T-cell (primary cell): ENCODE measurements around the gene MAPKAPK2. TPM values are rescaled to one million over a fixed set of nuclear protein-coding genes. Genes with fewer than 3 reads are reported as not detected.

Experiments used
- ATAC-seq, 4 experiments: fragments of 200-7000 bp in 3 of 4; fragments of 150-1000 bp in 1 of 4; cut with Tn5 transposase; replicated peaks in 1 of 4; 1 replicate in 3 of 4; 2 replicates in 1 of 4; pipeline ENCODE4 v1.10.0; 2021; ENCODE audit warnings: moderate library complexity in 3 of 4, mild to moderate bottlenecking in 2 of 4, moderate number of reproducible peaks in 1 of 4
- CTCF ChIA-PET, 2 donors: fragments of 300-600 bp; sonication (Branson Sonifier 250); formaldehyde crosslinking; loops; one replicate each; lab custom pipeline; 2022; ENCODE audit warnings: antibody characterized with exemption in 2 of 2; lab: Charles Lee
- POLR2A ChIA-PET, 2 donors: fragments of 300-600 bp; sonication (Branson Sonifier 250); formaldehyde crosslinking; loops; one replicate each; lab custom pipeline; 2022; ENCODE audit warnings: antibody characterized with exemption in 2 of 2; lab: Charles Lee
- DNase-seq, 35 experiments: peaks; one replicate each; pipeline versions ENCODE4 v3.0.0 to v3.0.0-alpha.2; 2013 to 2023
- H3K27ac ChIP-seq: one replicate; pipeline ENCODE4 v1.5.1; 2013; ENCODE audit warnings: low read length
- H3K27me3 ChIP-seq, 2 experiments: replicated peaks in 1 of 2; 1 replicate in 1 of 2; 2 replicates in 1 of 2; pipeline versions ENCODE4 v1.6.1 to v1.7.0; 2013; ENCODE audit warnings: low read length in 1 of 2, mixed read lengths in 1 of 2; ENCODE audit not compliant: control insufficient read depth in 2 of 2, insufficient read depth in 2 of 2; ENCODE audit errors: extremely low read depth in 1 of 2
- H3K36me3 ChIP-seq, 2 donors: 1 replicate in 1 of 2; 2 replicates in 1 of 2; pipeline versions ENCODE4 v1.6.1 to v1.7.0; 2013; ENCODE audit warnings: low read length in 1 of 2; ENCODE audit not compliant: control insufficient read depth in 2 of 2, insufficient read depth in 1 of 2; ENCODE audit errors: extremely low read depth in 1 of 2
- H3K4me1 ChIP-seq, 2 experiments: 1 replicate in 1 of 2; 2 replicates in 1 of 2; pipeline versions ENCODE4 v1.6.1 to v1.7.0; 2013; ENCODE audit warnings: low read length in 2 of 2, mixed read lengths in 1 of 2; ENCODE audit not compliant: insufficient read depth in 2 of 2, control insufficient read depth in 1 of 2; ENCODE audit errors: extremely low read depth in 1 of 2
- H3K4me3 ChIP-seq, 2 donors: 1 replicate in 1 of 2; 2 replicates in 1 of 2; pipeline versions ENCODE4 v1.5.1 to v1.7.0; 2013; ENCODE audit warnings: mild to moderate bottlenecking in 2 of 2, low read length in 1 of 2, moderate library complexity in 1 of 2; ENCODE audit not compliant: control insufficient read depth in 1 of 2; ENCODE audit errors: extremely low read depth in 1 of 2
- H3K9me3 ChIP-seq: 2 replicates; pipeline ENCODE4 v1.7.0; 2013
- H3K27ac Mint-ChIP-seq, 2 donors: one replicate each; pipeline ENCODE4 v1.8.0; 2020 to 2021; ENCODE audit warnings: mild to moderate bottlenecking in 2 of 2, mixed read lengths in 2 of 2
- H3K27me3 Mint-ChIP-seq, 2 donors: one replicate each; pipeline ENCODE4 v1.8.0; 2021 to 2022; ENCODE audit warnings: mixed read lengths in 2 of 2
- H3K36me3 Mint-ChIP-seq: one replicate; pipeline ENCODE4 v1.8.0; 2021; ENCODE audit warnings: mixed read lengths
- H3K4me1 Mint-ChIP-seq, 3 donors: one replicate each; pipeline ENCODE4 v1.8.0; 2020 to 2022; ENCODE audit warnings: mixed read lengths in 3 of 3, mild to moderate bottlenecking in 1 of 3
- H3K4me3 Mint-ChIP-seq, 3 donors: one replicate each; pipeline ENCODE4 v1.8.0; 2020 to 2022; ENCODE audit warnings: mild to moderate bottlenecking in 3 of 3, mixed read lengths in 3 of 3, moderate library complexity in 3 of 3
- H3K9me3 Mint-ChIP-seq, 3 donors: one replicate each; pipeline ENCODE4 v1.8.0; 2020 to 2022; ENCODE audit warnings: mixed read lengths in 3 of 3
- WGBS: methylation state at CpG from one replicate; pipeline ENCODE4 v1.1.5; 2013; ENCODE audit warnings: missing lambda C conversion rate; ENCODE audit not compliant: insufficient coverage; 5-methylcytosine and 5-hydroxymethylcytosine counted together
- total RNA-seq, 35 experiments: library from RNA in 6 of 35; stranded (reverse) in 6 of 35; fragments of 120-200 nt in 1 of 35; gene quantifications; one replicate each; pipeline versions ENCODE4 v1.2.1 to v1.2.4 and lab custom pipeline; 2013 to 2026

Gene MAPKAPK2
- total RNA-seq, 5 donors from 2014 or later (not counting 1 experiment from before 2014, with no cell fraction given): 64.3 to 117 (median 78.4) TPM

DNA sequence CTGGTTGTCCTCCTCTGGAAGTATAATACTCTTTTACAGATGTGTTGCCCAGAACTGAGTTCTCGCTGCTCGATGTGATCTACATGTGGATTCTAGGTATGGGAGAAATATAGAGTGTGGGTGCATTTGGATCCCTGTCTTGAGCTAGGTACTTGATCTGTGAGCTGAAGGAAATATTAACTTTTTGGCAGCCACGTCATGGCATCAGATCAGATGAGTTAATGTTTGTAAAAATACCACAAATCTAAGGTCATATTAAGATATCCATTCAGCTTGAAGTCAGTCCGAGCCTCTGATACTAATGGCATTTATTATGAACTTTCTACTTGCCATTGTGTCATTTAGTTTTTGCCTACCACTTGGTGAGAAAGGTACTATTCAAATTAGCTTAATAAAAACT lies 24.6 kb downstream of the MAPKAPK2 start:
- H3K36me3 Mint-ChIP-seq: peaks cover 8% of the 10 kb centered on the region
- H3K27ac ChIP-seq: no peak overlapping the region
- H3K4me1 Mint-ChIP-seq: peaks cover 86 to 88% (median 88%) of the 10 kb centered on the region in 3 donors
- no peaks in the 10 kb centered on the region for H3K27me3 Mint-ChIP-seq
- ATAC-seq (no peak), DNase-seq (no peak)
- H3K9me3 ChIP-seq: no peaks in the 10 kb centered on the region
- CTCF ChIA-PET: interaction anchor here in 1 of 2 donors (1.1 to 1.4 kb wide), 3 partner anchors 15 to 26 kb away, joined by 3 to 4 read pairs (median 3); no protein-coding TSS in a partner anchor
- no peak overlapping the region for H3K27ac Mint-ChIP-seq
- H3K4me3 Mint-ChIP-seq: no peak overlapping the region
- no peaks in the 10 kb centered on the region for H3K36me3 ChIP-seq
- H3K4me1 ChIP-seq: peaks cover 29 to 61% of the 10 kb centered on the region in 2 experiments
- 100% methylated on average over 2 of the region's 4 CpGs for WGBS
- H3K9me3 Mint-ChIP-seq: no peaks in the 10 kb centered on the region
- H3K27me3 ChIP-seq: no peaks in the 10 kb centered on the region
- no peak overlapping the region for H3K4me3 ChIP-seq
- POLR2A ChIA-PET: interaction anchor here in 1 of 2 donors (1.0 kb wide), 1 partner anchor 18 kb away, joined by 7 read pairs; no protein-coding TSS in a partner anchor

DNA sequence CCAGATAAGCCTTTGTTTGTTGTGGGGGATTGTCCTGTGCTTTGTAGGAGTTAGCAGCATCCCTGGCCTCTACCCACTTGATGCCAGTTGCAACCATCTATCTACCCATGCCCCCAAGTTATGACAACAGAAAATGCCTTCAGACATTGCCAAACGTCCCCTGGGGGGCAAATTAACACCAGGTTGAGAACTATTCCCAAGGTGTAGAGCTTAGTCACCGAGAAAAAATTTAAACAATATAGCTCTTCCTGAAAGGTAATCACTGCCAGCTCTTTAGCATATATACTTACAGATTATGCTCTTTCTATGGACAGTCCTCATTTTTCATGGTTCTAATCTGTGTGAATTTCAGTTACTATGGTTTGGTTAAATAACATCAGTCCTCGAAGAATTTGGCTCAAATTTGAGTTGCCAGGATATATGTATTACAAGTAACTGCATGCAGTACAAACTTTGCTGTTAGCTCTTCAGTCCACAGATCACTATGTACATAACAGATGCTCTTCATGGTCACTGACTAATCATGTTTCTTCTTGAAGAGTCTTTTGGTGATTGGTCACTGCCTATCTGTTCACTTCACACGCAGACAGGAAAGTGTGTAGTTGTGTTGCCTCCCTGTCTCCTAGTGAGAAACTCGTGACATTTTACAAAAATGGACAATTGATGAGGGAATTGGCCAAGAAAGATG lies 25.2 kb downstream of the MAPKAPK2 start:
- no peaks in the 10 kb centered on the region for H3K9me3 ChIP-seq

DNA sequence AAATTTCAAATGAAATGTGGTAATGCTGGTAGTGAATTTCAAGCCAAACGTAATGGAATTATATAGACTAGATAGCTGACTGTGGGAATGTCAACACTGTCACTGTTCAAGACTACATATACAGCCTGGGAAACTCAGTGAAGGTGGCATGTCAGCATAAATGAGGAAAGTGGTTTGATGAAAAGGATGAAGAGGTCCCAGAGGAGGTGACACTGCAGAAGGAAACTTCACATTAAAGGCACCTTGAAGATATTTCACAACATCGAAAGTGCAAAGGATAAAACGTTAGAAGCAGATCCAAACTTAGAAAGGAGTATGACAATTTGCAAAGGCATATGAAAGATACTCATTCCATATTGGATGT lies 25.7 kb downstream of the MAPKAPK2 start:
- Histone ChIP-seq H3K9me3 (no peaks in the 10 kb centered on the region), H3K27me3 (no peaks in the 10 kb centered on the region), H3K27ac (no peak overlapping the region), H3K4me1 (peaks cover 26 to 61% of the 10 kb centered on the region in 2 experiments), H3K36me3 (no peaks in the 10 kb centered on the region), H3K4me3 (no peak overlapping the region)
- peaks cover 86 to 88% (median 88%) of the 10 kb centered on the region in 3 donors for H3K4me1 Mint-ChIP-seq
- ChIA-PET POLR2A (no interaction called here), CTCF (interaction anchor here in 1 of 2 donors (0.7 to 1.6 kb wide), 3 partner anchors 12 to 29 kb away, joined by 3 read pairs; no protein-coding TSS in a partner anchor)
- no peak overlapping the region for H3K4me3 Mint-ChIP-seq
- H3K27me3 Mint-ChIP-seq: no peaks in the 10 kb centered on the region
- H3K27ac Mint-ChIP-seq: peak overlapping the region; percentile 5 to 30
- DNase-seq (no peak), ATAC-seq (no peak)
- no peaks in the 10 kb centered on the region for H3K9me3 Mint-ChIP-seq
- no CpG with 5 or more reads among the region's 3 CpGs for WGBS
- H3K36me3 Mint-ChIP-seq: peaks cover 8% of the 10 kb centered on the region

More for the DNA sequence above, 25.2 kb downstream of the MAPKAPK2 start:
- Mint-ChIP-seq H3K4me1 (peaks cover 86 to 88% (median 88%) of the 10 kb centered on the region in 3 donors), H3K36me3 (peaks cover 8% of the 10 kb centered on the region), H3K27me3 (no peaks in the 10 kb centered on the region), H3K27ac (peak overlapping the region; percentile 29 to 30), H3K4me3 (no peak overlapping the region), H3K9me3 (no peaks in the 10 kb centered on the region)
- no peaks in the 10 kb centered on the region for H3K36me3 ChIP-seq
- H3K27ac ChIP-seq: no peak overlapping the region
- no peak overlapping the region for H3K4me3 ChIP-seq
- 77% methylated on average over 3 of the region's 5 CpGs for WGBS
- ChIA-PET POLR2A (interaction anchor here in 1 of 2 donors (1.0 kb wide), 1 partner anchor 18 kb away, joined by 7 read pairs; no protein-coding TSS in a partner anchor), CTCF (interaction anchor here in 1 of 2 donors (0.7 to 1.6 kb wide), 5 partner anchors 12 to 30 kb away, joined by 3 to 4 read pairs (median 3); no protein-coding TSS in a partner anchor)
- no peak for DNase-seq
- H3K4me1 ChIP-seq: peaks cover 27 to 61% of the 10 kb centered on the region in 2 experiments
- no peak for ATAC-seq
- no peaks in the 10 kb centered on the region for H3K27me3 ChIP-seq

DNA sequence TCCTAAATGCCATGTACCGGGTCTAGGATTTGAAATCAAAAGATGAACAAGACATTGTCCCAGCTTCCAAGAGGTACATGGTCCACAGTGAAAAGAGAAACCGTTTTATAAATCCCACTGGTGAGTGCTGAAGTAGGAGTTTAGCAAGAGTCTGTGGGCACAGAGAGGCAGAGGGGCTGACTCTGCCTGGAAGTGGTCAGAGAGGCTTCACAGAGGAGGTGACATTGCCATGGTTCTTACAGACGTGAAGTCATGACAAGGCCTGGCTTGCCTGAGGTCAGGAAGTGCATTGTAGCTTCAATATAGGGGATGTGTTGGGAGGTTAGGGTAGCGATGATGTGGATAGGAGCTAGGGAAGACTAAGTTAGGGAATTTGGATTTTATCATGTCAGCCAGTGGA lies 28.4 kb downstream of the MAPKAPK2 start:
- ChIA-PET POLR2A (interaction anchor here in 1 of 2 donors (0.6 kb wide), 1 partner anchor 292 kb away, joined by 4 read pairs; no protein-coding TSS in a partner anchor), CTCF (interaction anchor here in 1 of 2 donors (0.7 to 1.3 kb wide), 2 partner anchors 21 to 103 kb away, joined by 3 to 4 read pairs; no protein-coding TSS in a partner anchor)
- H3K27ac ChIP-seq: peak overlapping the region; percentile 45
- no peak overlapping the region for H3K4me3 ChIP-seq
- peak overlapping the region; percentile 86 to 98 for H3K27ac Mint-ChIP-seq
- no peaks in the 10 kb centered on the region for H3K36me3 ChIP-seq
- peaks cover 87 to 91% (median 89%) of the 10 kb centered on the region in 3 donors for H3K4me1 Mint-ChIP-seq
- 47% methylated on average over 4 of the region's 4 CpGs for WGBS
- peak in 12 of 35 experiments; percentile 22 to 48 (median 35) for DNase-seq
- no peaks in the 10 kb centered on the region for H3K9me3 Mint-ChIP-seq
- peaks cover 39 to 58% of the 10 kb centered on the region in 2 experiments for H3K4me1 ChIP-seq
- H3K4me3 Mint-ChIP-seq: peak overlapping the region in 2 of 3 donors; percentile 31 to 37
- peaks cover 8% of the 10 kb centered on the region for H3K36me3 Mint-ChIP-seq
- no peaks in the 10 kb centered on the region for H3K9me3 ChIP-seq
- no peaks in the 10 kb centered on the region for H3K27me3 Mint-ChIP-seq
- peak in 3 of 4 experiments; percentile 25 to 63 (median 31) for ATAC-seq
- no peaks in the 10 kb centered on the region for H3K27me3 ChIP-seq

DNA sequence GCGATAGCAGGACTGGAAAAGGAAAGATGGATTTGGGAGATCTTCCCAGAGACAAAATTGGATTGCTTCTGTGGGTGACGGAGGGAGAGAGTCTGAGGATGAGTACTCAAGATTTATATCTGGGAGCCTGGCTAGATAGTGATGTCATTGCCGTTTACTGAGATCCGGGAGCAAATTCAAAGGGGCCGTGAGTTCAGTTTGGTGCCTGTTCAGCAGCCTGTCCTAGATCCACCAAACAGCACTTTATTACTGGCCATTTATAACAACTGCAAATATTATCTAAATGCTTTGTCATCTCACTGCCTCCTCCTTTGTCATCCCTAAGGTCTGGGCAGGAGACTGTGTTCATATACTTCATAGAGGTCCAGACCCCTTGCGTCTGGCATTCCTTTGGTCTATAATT lies 29.2 kb downstream of the MAPKAPK2 start:
- H3K36me3 ChIP-seq: no peaks in the 10 kb centered on the region
- H3K4me1 ChIP-seq: peaks cover 36 to 61% of the 10 kb centered on the region in 2 experiments
- Mint-ChIP-seq H3K4me1 (peaks cover 83 to 89% (median 85%) of the 10 kb centered on the region in 3 donors), H3K4me3 (peak overlapping the region in 1 of 3 donors; percentile 37), H3K27me3 (no peaks in the 10 kb centered on the region), H3K36me3 (peaks cover 8% of the 10 kb centered on the region), H3K27ac (peak overlapping the region; percentile 86 to 98), H3K9me3 (no peaks in the 10 kb centered on the region)
- WGBS: 94% methylated on average over 5 of the region's 6 CpGs
- ATAC-seq (no peak), DNase-seq (no peak)
- H3K27me3 ChIP-seq: no peaks in the 10 kb centered on the region
- peak overlapping the region; percentile 44 for H3K27ac ChIP-seq
- CTCF ChIA-PET: interaction anchor here (0.7 to 1.4 kb wide), 5 partner anchors 10 to 103 kb away, joined by 3 to 7 read pairs (median 3); no protein-coding TSS in a partner anchor
- H3K4me3 ChIP-seq: no peak overlapping the region
- H3K9me3 ChIP-seq: no peaks in the 10 kb centered on the region
- POLR2A ChIA-PET: interaction anchor here in 1 of 2 donors (0.7 to 1.6 kb wide), 4 partner anchors 9 to 668 kb away, joined by 3 to 6 read pairs (median 4); no protein-coding TSS in a partner anchor
